HEK293T (cell line): Measurements from ENCODE around the gene ADCYAP1.
"Not testable (repeated sequence)": the region's sequence is repeated elsewhere in the genome, so short reads cannot be mapped to it uniquely, and the experiment has no call there.

Experiments
- CTCF ChIA-PET: fragments of 350-600 bp; formaldehyde crosslinking; extraction: SDS; loops from one replicate; lab custom pipeline; 2021; ENCODE audit warnings: antibody characterized with exemption, inconsistent platforms; lab: Yijun Ruan, JAX
- POLR2A ChIA-PET: fragments of 350-600 bp; formaldehyde crosslinking; extraction: SDS; loops from one replicate; lab custom pipeline; 2020; ENCODE audit warnings: antibody characterized with exemption, inconsistent platforms; lab: Yijun Ruan, JAX
- DNase-seq: peaks from one replicate; pipeline ENCODE4 v3.0.0; 2012; ENCODE audit warnings: mixed read lengths; ENCODE audit errors: extremely low spot score
- ARNT ChIP-seq: fragments of 450-650 bp; IDR thresholded peaks from 2 replicates; pipeline ENCODE4 v1.6.1; 2017; ENCODE audit warnings: mild to moderate bottlenecking
- BHLHE40 ChIP-seq: fragments of 450-650 bp; IDR thresholded peaks from 2 replicates; pipeline ENCODE4 v1.6.1; 2016; ENCODE audit warnings: mild to moderate bottlenecking, moderate library complexity, borderline replicate concordance
- CTBP1 ChIP-seq: fragments of 450-650 bp; IDR thresholded peaks from 2 replicates; pipeline ENCODE4 v1.6.1; 2016; ENCODE audit warnings: borderline replicate concordance
- ELF4 ChIP-seq: fragments of 450-650 bp; IDR thresholded peaks from 2 replicates; pipeline ENCODE4 v1.6.1; 2017; ENCODE audit warnings: antibody characterized with exemption
- FOXA1 ChIP-seq: fragments of 450-650 bp; IDR thresholded peaks from 2 replicates; pipeline ENCODE4 v1.6.1; 2016; ENCODE audit warnings: mild to moderate bottlenecking
- FOXK2 ChIP-seq: fragments of 450-650 bp; IDR thresholded peaks from 2 replicates; pipeline ENCODE4 v1.6.1; 2016; ENCODE audit warnings: mild to moderate bottlenecking
- FOXM1 ChIP-seq: fragments of 450-650 bp; IDR thresholded peaks from 2 replicates; pipeline ENCODE4 v1.6.1; 2017; ENCODE audit warnings: mild to moderate bottlenecking, borderline replicate concordance
- HDGF ChIP-seq: fragments of 450-650 bp; IDR thresholded peaks from 2 replicates; pipeline ENCODE4 v1.6.1; 2017; ENCODE audit warnings: antibody characterized with exemption, borderline replicate concordance
- L3MBTL2 ChIP-seq: fragments of 450-650 bp; conservative IDR thresholded peaks from 2 replicates; pipeline ENCODE4 v1.6.1; 2016; ENCODE audit warnings: mild to moderate bottlenecking
- LEF1 ChIP-seq: fragments of 450-650 bp; IDR thresholded peaks from 2 replicates; pipeline ENCODE4 v1.6.1; 2017; ENCODE audit warnings: mild to moderate bottlenecking, borderline replicate concordance
- NFRKB ChIP-seq: fragments of 450-650 bp; IDR thresholded peaks from 2 replicates; pipeline ENCODE4 v1.6.1; 2016; ENCODE audit warnings: mild to moderate bottlenecking, moderate library complexity
- SP1 ChIP-seq: fragments of 450-650 bp; IDR thresholded peaks from 2 replicates; pipeline ENCODE4 v1.6.1; 2017
- SUZ12 ChIP-seq: fragments of 450-650 bp; IDR thresholded peaks from 2 replicates; pipeline ENCODE4 v1.6.1; 2016; ENCODE audit warnings: mild to moderate bottlenecking
- TARDBP ChIP-seq: fragments of 450-650 bp; IDR thresholded peaks from 2 replicates; pipeline ENCODE4 v1.6.1; 2016
- ZNF384 ChIP-seq: fragments of 450-650 bp; IDR thresholded peaks from 2 replicates; pipeline ENCODE4 v1.6.1; 2016
- TF ChIP-seq, protein P1 (sequence below): fragments of 450-650 bp; IDR thresholded peaks from 2 replicates; pipeline ENCODE4 v1.6.1; 2016

Gene ADCYAP1

DNA sequence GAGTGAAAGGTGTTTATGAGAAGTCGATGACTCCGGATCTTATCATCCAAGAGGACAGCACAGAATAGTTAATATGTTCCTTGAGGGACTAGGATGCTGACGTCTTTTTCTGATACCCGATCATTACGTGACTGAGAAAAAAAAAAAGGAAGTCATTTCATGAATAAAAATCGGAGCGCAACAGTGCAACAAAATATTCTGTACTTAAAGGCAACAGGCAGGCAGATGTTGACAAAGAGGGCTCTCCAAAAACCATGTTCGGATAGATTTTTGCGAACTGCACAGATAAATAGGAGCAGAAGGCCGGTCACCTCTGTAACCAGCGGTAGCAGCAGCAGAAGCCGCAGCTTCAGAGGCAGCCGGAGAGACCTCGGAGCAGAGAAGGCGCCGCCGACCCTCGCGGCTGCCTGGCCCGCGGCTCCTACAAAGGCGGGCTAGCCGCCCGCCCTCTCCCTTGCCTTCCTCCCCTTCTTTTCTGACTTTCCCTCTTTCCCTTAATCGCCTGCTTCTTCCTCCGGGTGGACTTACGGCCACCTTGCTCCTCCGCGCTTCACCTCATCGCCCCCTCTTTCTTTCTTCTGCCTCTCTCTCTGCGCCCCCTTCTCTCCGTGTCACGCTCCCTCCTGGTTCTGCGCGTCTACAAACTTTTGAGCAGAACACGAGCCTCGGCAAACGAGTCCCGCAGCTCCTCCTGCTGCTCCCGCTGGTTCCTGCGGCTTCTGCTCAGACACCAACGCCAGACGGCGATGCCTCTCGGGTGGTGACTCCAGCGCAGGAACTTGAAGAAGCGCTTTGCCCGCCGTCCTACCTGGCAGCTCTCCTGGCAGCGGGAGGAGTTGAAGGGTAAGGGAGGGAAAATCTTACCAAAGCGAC is at the start of gene ADCYAP1:
Gene ADCYAP1, plus strand, starts transcription at position 654 of the 873 bp plus-strand sequence. CDS start 516 bp downstream, outside the sequence.
- ChIA-PET CTCF (interaction anchor here (0.6 kb wide), 1 partner anchor 27 kb away, joined by 4 read pairs; no protein-coding TSS in a partner anchor), POLR2A (no interaction called here)
- no peak for DNase-seq
- no peak for TF ChIP-seq FOXK2
- TF ChIP-seq SP1: no peak
- TF ChIP-seq TARDBP: no peak
- no peak for TF ChIP-seq FOXM1
- TF ChIP-seq FOXA1: no peak
- no peak for TF ChIP-seq ELF4
- no peak for TF ChIP-seq CTBP1
- TF ChIP-seq LEF1: no peak
- no peak for TF ChIP-seq ZNF384
- TF ChIP-seq ARNT: no peak
- TF ChIP-seq SUZ12: no peak
- TF ChIP-seq L3MBTL2: no peak
- TF ChIP-seq, protein P1, sequence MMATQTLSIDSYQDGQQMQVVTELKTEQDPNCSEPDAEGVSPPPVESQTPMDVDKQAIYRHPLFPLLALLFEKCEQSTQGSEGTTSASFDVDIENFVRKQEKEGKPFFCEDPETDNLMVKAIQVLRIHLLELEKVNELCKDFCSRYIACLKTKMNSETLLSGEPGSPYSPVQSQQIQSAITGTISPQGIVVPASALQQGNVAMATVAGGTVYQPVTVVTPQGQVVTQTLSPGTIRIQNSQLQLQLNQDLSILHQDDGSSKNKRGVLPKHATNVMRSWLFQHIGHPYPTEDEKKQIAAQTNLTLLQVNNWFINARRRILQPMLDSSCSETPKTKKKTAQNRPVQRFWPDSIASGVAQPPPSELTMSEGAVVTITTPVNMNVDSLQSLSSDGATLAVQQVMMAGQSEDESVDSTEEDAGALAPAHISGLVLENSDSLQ: no peak
- no peak for TF ChIP-seq BHLHE40
- no peak for TF ChIP-seq NFRKB
- TF ChIP-seq HDGF: no peak

DNA sequence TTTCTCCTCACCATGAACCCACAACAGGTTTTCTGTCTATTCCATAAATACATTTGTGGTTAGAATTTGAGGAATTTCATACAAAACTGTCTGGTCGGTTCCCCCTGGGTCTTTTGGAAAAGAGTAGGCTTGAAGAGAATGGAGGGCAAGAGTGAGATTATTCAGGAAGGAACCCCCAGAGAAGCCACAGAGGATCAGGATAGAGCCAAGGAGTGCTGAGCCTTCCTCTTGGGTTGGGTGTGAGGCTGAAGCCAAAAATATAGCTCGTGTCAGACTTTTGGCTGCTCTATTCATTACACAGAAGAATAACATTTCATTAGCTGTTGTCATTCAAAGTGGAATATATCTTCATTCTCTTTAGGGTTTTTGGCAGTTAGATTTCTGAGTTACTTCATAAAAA is 46.7 kb upstream of the ADCYAP1 start:
- ChIA-PET POLR2A (no interaction called here), CTCF (interaction anchor here (0.6 kb wide), 1 partner anchor 140 kb away, joined by 3 read pairs; no protein-coding TSS in a partner anchor)
- TF ChIP-seq TARDBP: no peak
- no peak for TF ChIP-seq ARNT
- TF ChIP-seq HDGF: no peak
- no peak for TF ChIP-seq L3MBTL2
- TF ChIP-seq BHLHE40: no peak
- TF ChIP-seq, protein P1: no peak
- TF ChIP-seq ZNF384: no peak
- no peak for TF ChIP-seq SP1
- TF ChIP-seq CTBP1: no peak
- no peak for TF ChIP-seq FOXA1
- TF ChIP-seq ELF4: no peak
- no peak for TF ChIP-seq FOXK2
- TF ChIP-seq FOXM1: no peak
- DNase-seq: no peak

DNA sequence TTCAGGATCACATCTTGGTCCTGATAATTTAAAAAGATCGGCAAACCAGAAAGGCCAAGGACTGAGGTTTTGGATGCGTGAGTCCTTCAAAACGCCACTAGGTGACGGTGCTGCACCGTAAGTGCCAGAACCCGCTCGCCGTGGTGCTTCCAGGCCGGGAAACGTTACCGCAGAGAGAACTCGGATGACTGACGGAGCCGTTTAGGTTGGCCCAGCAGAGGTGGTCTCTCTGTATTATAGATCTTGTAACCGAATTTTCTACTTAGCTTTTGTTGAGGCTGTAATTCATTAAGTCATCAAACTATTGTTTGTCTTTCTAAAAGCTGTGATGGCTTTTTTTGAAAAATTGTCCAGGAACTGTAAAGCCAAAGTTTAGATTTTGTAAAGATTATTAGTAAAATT is 39.8 kb upstream of the ADCYAP1 start:
- no peak for TF ChIP-seq CTBP1
- TF ChIP-seq, protein P1: peak; percentile 52; the same call in 1 of the 2 replicates
- TF ChIP-seq SUZ12: no peak
- no peak for TF ChIP-seq TARDBP
- ChIA-PET POLR2A (no interaction called here), CTCF (no interaction called here)
- peak; percentile 72 for DNase-seq

DNA sequence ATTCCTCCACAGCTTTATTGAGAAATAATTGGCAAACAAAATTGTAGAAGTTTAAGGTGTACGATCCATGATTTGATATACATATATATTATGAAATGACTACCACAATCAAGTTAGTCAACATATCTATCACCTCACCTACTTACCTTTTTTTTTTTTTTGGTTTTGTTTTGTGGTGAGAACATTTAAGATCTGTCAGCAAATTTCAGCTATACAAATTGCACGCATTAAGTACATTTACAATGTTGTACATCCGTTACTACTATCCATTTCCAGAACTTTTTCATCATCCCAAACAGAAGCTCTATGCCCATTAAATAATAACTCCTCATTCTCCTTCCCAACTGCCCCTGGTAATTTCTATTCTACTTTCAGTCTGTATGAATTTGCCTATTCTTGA is 37.4 kb upstream of the ADCYAP1 start:
- ChIA-PET CTCF (no interaction called here), POLR2A (no interaction called here)
- DNase-seq: no peak
- TF ChIP-seq HDGF (no peak), FOXA1 (no peak), FOXM1 (no peak), NFRKB (no peak), SUZ12 (no peak)

DNA sequence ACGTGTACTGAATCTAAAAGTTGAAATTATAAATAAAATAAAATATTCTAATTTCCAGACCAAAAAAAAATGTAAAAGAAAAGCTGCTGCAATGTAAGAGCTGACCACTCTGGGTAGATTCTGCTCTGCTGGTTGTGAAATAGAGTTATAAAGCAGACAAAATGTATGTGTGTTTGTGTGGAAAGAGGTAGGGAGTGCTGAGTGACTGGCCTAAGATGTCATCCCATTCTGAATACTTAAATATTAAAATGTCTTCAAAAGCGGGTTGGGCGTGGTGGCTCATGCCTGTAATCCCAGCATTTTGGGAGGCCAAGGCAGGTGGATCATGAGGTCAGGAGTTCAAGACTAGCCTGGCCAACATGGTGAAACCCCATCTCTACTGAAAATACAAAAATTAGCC is 31.2 kb upstream of the ADCYAP1 start:
- POLR2A ChIA-PET, CTCF ChIA-PET, DNase-seq: not testable (repeated sequence)

DNA sequence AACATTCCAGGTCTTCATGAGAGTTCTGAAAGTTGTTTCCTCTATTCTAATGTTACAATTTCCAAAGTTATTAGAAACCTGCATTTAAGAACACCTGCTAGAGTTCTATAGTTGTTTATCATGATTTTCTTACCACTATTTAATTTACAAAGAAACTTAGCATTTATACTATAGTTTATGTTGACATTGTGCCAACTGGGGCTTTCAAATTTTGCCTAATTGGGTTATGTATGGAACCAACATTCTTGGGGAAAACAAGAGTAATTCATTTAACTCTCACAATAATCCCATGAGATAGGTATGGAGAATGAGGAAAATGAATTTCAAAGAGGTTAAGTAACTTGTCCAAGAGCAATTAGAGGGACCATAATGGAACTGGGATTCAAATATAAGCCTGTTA is 28.8 kb upstream of the ADCYAP1 start:
- no peak for DNase-seq
- POLR2A ChIA-PET: no interaction called here
- TF ChIP-seq HDGF (no peak), FOXM1 (no peak), FOXA1 (no peak), ZNF384 (no peak), L3MBTL2 (no peak), NFRKB (no peak), FOXK2 (no peak), CTBP1 (no peak), SUZ12 (no peak), ELF4 (no peak)
- TF ChIP-seq, protein P1: no peak
- CTCF ChIA-PET: no interaction called here
